Measurements from ENCODE around the gene TGFB1I1. TPM values are rescaled to one million over a fixed set of nuclear protein-coding genes. Genes with fewer than 3 reads are reported as not detected.

Gene TGFB1I1
- total and polyA plus RNA-seq, 2 of the 13 experiments (the other 11 are each of a cell fraction or from before 2014, with no cell fraction given), result 0.80 to 2.9 TPM

DNA sequence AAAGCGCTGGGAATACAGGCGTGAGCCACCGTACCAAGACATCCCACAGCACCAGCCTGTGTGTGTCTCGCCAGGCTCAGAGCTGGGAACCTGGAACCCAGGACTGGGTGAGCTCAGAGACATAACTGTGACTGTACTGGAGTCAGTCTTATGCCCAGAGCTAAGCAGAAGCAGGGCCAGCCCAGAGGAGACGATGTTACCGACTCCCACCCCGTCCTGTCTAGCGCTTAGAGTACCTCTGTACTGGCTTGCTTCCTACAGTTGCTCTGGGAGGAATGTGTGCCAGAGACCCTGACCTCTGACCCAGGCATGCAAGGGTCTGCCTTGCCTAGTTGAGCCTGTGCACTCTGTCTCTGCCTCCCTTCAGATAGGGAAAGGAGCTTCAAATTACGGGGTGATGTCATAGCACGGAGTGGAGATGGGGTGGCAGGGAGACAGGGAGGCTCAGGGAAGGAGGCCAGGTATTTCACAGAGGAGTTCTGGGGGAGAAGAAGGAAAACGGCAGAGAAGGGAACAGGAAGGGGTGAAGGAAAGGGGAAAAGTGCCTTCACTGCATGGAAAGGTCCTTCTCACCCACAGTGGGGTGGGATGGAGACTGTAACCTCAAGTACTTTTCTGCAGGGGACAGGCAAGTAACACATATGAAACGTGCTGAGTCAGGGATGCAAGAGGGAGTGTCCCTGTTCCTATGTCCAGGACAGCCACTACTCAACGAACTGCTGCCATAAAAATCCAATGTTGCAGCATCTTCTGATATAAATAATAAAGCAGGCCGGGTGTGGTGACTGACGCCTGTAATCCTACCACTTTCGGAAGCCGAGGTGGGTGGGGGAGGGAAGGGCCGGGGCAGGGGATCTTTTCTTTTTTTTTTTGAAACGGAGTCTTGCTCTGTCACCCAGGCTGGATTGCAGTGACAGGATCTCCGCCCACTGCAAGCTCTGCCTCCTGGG lies 18.4 kb upstream of the TGFB1I1 start (continued):
- TF ChIP-seq SOX6 (IDR thresholded peaks at IDR 0.05) (no peak), SOX6 (CRISPR knock-in tag; IDR thresholded peaks at IDR 0.05) (peak; percentile 42; the same call in 1 of the 2 replicates), KAT7 (CRISPR knock-in tag; IDR thresholded peaks at IDR 0.05; ENCODE audit: borderline replicate concordance) (no peak), SRSF1 (optimal IDR thresholded peaks at IDR 0.05; ENCODE audit: low read depth, low read length) (no peak), ZNF615 (CRISPR knock-in tag; IDR thresholded peaks at IDR 0.05; ENCODE audit: borderline replicate concordance) (no peak), ZFP36 (IDR thresholded peaks at IDR 0.05; ENCODE audit: borderline replicate concordance, low read depth, low read length, partially characterized antibody) (no peak), KDM2A (CRISPR knock-in tag; IDR thresholded peaks at IDR 0.05; ENCODE audit: borderline replicate concordance, low read depth) (peak; percentile 49; the same call in 1 of the 2 replicates), REL (CRISPR knock-in tag; conservative IDR thresholded peaks at IDR 0.05) (no peak), ZNF256 (CRISPR knock-in tag; conservative IDR thresholded peaks at IDR 0.05) (no peak; the same call in 1 of the 2 replicates), GATAD2A (CRISPR knock-in tag; IDR thresholded peaks at IDR 0.05) (peak; percentile 66), EP300 (IDR thresholded peaks at IDR 0.05; ENCODE audit: low read depth in 2 of 2, low read length in 2 of 2) (no peak), EP300 (CRISPR knock-in tag; IDR thresholded peaks at IDR 0.05; ENCODE audit: borderline replicate concordance) (no peak), HNRNPLL (IDR thresholded peaks at IDR 0.05; ENCODE audit: low read depth, low read length, poor library complexity, severe bottlenecking) (no peak), ZNF33B (CRISPR knock-in tag; IDR thresholded peaks at IDR 0.05) (no peak), ZNF549 (CRISPR knock-in tag; IDR thresholded peaks at IDR 0.05) (no peak), ZBTB46 (CRISPR knock-in tag; IDR thresholded peaks at IDR 0.05; ENCODE audit: borderline replicate concordance) (no peak), USF2 (IDR thresholded peaks at IDR 0.05; ENCODE audit: low read depth, low read length) (no peak), USF2 (CRISPR knock-in tag; IDR thresholded peaks at IDR 0.05; ENCODE audit: borderline replicate concordance) (no peak), ZNF629 (CRISPR knock-in tag; conservative IDR thresholded peaks at IDR 0.05) (no peak), PAF1 (CRISPR knock-in tag; IDR thresholded peaks at IDR 0.05) (no peak), FOXA3 (CRISPR knock-in tag; IDR thresholded peaks at IDR 0.05) (peak; percentile 29), TERF1 (CRISPR knock-in tag; IDR thresholded peaks at IDR 0.05) (no peak)
- TF ChIP-seq, protein P1, sequence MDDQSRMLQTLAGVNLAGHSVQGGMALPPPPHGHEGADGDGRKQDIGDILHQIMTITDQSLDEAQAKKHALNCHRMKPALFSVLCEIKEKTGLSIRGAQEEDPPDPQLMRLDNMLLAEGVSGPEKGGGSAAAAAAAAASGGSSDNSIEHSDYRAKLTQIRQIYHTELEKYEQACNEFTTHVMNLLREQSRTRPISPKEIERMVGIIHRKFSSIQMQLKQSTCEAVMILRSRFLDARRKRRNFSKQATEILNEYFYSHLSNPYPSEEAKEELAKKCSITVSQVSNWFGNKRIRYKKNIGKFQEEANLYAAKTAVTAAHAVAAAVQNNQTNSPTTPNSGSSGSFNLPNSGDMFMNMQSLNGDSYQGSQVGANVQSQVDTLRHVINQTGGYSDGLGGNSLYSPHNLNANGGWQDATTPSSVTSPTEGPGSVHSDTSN (CRISPR knock-in tag; IDR thresholded peaks at IDR 0.05; ENCODE audit: borderline replicate concordance), result no peak
